Stimulated activated CD4-positive, alpha-beta T cell treated with anti-CD3 and anti-CD28 coated beads, Interleukin-4, amount 100 ng/mL, for 1 hour (primary cell): ENCODE results near the gene CATSPER3.

ENCODE experiments used
- DNase-seq: peaks from one replicate; pipeline ENCODE4 v3.0.0-alpha.2; 2020

The CATSPER3 gene

DNA sequence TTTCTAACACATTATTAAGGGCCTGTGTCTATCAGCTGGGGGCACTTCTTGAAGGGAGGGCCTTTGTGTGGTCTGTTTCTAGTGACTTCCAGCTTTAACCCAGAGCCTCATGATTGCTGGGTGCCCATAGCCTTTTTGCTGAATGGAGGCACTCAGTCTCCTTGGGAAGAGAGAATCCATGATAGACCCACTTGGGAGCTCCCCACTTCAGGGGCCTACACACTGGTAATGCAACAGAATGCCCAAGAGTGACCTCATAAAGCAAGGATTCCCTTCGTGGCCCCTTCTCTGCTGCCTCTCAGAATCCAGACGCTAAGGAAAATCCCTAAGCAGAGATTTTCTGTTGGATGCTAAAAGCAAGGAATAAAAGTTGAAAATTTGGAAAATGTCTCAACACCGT lies at the start of gene CATSPER3:
CATSPER3 (plus strand) TSS at position 301 of the 400 bp plus-strand sequence; CDS start at position 386, 85 bp downstream.
- DNase-seq, result no peak

DNA sequence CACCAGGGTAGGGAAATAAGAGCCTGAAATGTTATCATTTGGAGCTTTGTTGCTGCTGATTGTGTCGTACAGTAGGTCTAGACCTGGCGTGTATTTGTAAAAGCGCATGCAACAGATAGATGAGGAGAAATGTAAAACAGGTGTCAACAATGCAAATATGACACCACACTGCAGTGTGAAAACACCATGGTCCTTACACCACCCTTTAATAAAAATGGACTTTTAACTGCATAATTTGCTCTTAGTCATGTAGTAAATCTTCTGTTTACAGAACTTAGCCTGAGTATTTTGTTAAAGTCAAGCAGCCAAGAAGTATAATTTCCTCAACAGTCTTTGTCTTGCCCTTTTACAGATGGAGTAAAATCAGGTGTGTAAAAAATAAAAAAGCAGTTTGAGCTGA lies 48.8 kb upstream of the CATSPER3 start:
- no peak for DNase-seq

DNA sequence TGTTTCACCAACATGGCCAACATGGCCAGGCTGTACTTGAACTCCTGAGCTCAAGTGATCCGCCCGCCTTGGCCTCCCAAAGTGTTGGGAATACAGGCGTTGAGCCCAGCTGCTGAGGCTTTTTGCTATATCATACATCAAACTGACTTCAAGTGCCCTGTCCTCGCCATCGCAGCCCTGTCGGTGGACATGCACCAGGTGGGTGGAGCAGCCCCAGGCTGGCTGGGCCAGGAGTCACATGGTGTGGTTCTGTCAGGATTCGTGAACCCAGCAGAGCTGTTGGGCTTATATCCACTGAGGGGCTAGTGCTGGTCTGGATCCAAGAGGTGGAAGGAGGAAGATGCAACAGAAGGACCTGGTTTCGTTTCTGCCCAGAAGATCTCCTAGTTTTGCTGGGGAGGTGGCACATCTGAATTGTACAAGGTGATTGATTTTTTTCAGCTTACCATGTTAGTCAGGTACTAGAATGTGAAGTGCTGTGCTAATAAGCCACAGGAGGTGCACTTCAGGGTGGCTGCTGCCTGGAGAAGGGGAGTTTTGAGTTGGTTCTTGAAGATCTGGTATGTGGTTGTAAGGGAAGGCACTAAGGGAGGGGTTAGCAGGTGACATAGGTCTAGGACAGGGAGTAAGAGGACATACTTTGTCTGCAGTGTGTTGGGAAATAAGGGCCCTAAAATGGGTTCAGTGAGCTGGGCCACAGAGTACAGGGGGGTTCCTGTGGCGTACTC lies 46.7 kb upstream of the CATSPER3 start:
- no peak for DNase-seq

DNA sequence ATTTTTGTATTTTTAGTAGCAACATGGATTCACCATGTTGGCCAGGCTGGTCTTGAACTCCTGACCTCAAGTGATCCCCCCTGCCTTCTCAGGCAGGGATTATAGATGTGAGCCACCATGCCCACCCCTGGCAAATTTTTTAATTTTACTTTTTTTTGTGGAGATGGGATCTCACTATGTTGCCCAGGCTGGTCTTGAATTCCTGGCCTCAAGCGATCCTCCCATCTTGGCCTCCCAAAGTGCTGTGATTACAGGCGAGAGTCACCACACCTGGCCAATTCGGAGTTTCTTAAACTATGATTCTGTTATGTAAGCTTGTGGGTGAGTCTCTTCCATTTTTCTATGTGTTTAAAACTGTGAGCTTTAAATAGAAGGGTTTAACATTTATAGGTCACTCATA lies 35.2 kb upstream of the CATSPER3 start:
- no peak for DNase-seq

DNA sequence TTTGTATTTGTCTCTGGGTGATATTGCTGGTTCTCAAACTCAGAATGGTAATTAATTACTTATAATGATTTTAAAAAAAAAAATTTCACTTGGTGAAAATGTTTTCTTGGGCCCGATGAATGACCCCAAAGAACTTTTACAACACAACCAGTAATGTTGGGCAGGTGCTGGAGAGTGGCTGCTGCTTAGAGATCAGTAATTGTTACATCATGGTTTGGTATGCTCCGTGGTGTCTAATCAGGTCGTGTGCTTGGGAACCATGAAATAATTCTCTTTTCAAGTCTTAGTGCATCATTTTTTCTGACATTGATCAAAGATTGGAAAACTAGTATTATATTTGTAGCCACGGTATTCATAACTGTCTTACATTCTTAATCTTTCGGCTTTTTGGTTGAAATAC lies 33.5 kb upstream of the CATSPER3 start:
- DNase-seq, result no peak

DNA sequence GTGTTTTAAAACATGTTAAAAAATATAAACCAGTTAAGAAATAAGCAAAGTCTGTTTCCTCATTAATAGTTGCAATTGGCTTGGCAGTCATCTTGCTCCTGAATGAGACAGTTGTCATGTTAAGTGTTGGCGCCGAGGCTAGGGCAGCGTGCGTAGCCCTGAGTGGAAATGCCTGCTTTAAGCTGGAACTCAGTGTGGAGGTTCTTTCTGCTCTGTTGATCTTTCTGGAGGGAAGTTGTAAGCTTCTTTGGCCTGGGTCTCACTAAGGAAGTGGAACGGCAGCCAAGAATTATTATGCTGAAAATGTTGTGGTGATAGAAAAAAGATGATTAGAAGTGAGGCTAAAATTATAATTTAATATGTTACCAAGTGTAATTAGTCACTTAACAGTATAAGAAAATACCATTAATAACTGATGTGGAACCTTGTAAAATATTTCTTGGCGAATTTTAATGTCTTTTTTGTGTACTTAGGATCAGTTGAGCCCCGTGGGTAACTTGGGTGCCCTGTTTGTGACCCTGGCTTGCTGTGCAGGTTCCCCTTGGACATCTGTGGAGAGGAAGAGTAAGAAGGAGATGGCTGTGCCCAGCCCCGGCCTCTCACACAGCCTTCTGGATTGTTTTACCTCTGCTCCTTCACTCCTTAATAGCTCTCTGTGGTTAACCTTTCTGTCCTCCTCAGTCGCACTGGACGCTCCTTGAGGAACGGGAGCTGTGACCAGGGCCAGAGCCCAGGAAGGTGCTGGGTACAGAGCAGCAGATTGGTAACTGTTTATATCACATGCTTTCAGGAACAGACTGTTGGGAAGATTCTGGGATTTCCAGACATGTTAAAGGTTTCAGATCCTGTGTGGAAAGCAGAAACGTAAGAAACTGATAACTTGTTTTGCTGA lies 31.8 kb upstream of the CATSPER3 start:
- no peak for DNase-seq

DNA sequence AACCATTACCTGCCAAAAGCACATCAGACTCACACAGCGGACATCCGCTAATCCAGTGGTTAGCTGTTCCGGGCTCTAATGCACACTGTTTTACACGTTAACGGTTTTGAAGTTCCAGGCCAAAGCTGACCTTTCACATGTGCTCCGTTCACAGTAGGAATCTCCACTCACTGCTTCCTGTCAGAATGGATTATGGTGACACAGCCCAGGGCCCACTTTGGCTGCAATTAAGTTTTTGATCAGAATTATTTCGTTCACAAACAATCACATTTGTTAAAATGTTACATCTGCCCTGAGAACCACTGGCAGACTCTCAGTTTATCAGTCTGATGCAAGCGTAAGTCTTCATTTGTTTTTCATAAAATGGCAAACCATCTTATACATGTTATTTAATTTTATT lies 30.2 kb upstream of the CATSPER3 start:
- DNase-seq, result no peak

DNA sequence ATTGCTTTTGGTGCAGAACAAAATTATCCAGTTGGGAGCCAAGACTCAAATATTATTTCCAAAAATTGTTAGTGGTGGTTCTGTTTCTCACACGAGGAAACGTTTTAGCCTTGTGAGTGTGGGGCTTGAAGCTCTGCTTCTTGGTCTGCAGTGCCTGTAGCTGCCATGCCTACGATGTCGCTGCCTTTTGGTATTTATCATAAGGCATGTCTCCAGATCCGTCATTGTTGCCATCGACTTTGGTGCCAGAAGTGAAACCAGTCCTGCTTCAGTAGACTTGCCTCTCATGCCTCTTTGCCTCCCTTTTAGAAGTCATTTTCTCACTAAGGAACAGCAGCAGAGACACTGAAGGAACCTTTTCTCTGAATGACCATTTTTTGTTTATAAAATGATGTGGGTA lies 29.7 kb upstream of the CATSPER3 start:
- no peak for DNase-seq

DNA sequence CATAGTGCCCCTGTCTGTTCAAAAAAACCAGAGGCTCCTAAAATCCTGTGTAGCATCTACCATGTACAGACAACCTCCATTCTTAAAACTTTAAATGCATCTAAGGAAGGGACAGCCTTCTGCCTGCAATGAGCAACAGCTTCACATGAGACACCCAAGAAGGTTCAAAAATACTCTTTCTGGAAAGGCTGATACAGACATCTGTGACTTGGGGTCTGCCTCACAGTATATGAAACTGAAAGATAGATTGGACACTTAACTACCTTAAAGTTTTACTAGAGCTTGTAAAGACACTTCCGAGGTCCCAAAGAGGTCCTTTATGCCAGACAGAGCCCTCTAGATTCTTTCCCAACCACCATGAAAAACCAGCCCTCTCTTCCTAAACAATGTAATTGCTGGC lies 28.2 kb upstream of the CATSPER3 start:
- no peak for DNase-seq

DNA sequence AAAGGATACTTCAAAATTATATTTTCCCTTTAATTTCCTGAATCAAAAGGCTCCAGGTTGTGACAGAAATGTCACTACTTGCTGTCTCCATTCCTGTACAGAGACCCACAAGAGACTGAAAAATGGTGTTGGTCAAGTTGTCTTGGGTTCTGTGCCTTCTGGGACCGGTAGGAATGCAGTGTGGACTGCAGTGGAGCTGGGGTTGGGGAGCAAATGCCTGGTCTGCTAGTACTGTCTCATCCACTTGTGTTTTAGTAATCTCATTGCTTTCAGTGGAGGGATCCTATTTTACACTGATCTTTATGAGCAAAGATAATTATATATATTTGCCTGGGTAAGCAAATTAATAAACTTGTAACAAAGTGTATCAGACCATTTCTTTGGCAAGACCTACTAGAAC lies 24.2 kb upstream of the CATSPER3 start:
- DNase-seq, result no peak

DNA sequence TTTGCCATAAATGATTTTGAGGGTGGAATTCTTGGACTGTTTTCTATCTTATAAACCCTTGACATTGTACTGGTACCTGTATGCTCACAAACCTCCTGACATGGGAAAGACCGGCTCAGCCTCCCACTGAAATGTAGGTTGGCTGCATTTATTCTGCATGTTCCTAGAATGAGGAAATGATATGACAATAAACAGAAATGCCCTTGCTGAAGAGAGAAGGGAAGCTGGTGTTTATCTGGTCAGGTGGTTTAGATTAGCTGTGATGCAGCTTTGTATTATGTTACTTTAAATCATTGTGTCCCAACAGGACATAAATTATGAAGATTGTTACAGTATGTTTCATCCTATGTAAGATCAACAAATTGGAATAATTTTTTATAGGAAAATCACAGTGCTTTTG lies 23.1 kb upstream of the CATSPER3 start:
- DNase-seq, result no peak

DNA sequence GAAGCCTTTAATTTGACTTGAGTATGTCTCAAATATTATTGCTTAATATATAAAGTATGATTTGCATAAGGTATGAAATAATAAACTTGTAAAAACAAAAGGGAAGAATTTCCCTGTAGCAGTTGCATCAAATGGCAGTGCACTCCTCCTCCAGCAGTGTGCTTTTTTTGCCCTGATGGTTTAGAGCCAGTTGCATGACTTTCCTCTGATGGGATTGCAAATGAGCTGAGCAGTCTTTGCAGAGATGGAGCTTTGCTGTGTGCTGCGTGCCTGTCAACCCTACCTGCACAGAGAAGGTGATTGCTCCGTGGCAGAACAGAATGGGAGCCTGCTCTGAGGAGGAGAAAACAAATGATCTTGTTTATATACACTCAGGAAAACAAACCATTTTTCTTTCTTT lies 22.7 kb upstream of the CATSPER3 start:
- DNase-seq, result no peak

DNA sequence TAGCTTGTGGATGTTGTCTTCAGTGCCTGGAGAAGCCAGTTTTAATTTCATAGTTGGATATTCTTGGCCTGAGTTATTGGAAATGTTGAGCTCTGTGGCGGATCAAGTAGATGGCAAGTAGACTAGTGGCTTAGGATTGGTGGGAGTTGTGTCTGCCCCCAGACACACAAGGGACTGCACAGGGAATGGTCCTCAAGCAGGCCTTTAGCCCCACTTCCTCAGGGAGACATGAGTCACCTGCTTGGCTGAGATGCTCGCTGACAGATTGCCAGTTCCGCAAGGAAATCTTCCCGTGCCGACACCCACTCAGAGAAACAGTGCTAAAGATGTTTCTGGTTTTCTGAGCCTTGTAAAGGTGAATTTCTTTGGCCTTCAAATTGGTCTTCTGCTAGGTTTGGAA lies 18.8 kb upstream of the CATSPER3 start:
- no peak for DNase-seq

DNA sequence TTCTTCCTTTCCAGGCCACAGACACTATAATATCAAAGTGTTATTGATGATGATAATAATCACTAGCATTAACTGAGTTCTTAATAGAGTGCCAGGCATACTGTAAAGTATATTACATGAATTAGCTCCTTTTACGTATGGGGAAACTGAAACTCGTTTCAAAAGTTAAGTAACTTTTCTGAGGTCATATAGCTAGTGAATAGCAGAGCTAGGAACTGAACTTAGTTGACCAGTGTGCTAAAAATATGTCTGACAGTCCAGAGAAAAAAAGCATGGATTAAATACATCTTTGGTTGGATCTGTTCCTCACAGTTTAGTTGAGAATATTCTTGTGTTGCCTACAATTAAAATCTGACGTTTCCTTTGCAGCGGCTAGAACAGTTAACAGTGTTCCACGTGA lies 18.4 kb upstream of the CATSPER3 start:
- DNase-seq, result no peak

DNA sequence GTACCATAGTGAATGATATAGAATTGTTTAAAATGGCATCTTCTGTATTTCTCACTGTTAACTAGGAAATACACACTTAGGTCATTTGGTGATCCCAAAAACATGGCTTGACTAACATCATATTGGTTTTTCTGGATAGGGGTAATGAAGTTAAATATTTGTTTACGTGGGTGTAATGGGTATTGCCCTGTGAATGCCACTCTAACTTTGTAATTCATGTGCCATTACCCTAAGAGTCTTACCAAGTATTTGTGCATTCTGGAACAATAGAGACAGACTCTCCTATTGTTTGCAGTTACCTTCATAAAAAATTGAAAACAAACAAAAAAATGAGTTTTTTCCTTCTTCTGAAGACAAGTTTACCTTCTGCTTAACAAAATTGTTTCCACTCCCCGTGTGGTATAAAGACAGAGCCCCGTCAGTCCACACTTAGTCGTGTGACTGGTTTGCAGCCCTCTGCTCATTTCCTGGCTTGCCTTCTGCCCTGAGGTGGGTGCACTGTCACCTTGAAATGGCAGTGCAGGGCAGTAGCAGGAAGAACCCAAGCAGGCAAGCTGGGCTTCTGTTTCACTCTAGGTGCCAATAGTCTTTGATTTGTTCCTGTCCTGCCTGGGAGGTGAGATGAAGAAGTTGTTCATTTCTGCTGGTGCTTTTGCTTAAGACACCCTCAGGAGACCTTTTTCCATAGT lies 9.6 kb upstream of the CATSPER3 start:
- no peak for DNase-seq

DNA sequence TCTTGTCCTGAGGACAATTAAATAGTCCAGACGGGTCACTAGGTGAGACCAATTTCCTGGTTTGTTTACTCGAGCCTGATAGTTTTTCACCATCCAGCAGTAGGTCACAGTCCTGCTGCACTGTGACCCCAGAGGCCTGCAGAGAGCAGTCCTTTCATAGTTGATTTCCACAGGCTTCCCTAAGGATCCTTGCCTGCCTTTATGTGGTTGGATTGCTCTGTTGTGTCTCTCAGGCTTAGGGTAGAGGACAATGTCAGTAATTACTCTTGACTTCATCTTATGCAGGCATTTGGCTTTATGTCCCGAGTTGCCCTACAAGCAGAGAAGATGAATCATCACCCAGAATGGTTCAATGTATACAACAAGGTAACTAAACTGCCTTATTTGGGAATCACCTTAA lies 9.0 kb upstream of the CATSPER3 start:
- DNase-seq, result no peak

DNA sequence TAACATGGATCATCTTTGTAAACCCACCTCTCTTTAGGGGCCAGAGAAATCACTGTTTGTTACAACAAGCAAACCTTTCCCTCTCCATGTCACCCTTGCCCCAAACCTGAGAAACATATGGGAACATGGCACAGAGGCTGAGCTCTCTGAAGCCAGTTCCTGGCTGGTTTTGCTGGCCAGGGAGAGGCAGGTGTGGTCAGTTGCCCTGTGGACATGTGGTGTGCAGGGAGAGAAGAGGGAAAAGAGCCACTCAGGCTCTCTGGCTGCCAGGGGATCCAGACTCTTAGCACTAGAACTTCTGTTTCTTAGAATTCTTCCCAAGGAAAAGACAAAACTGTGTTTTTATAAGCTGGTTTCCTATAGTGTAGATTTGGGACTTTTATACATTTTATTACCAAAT lies 4.6 kb upstream of the CATSPER3 start:
- DNase-seq, result no peak

DNA sequence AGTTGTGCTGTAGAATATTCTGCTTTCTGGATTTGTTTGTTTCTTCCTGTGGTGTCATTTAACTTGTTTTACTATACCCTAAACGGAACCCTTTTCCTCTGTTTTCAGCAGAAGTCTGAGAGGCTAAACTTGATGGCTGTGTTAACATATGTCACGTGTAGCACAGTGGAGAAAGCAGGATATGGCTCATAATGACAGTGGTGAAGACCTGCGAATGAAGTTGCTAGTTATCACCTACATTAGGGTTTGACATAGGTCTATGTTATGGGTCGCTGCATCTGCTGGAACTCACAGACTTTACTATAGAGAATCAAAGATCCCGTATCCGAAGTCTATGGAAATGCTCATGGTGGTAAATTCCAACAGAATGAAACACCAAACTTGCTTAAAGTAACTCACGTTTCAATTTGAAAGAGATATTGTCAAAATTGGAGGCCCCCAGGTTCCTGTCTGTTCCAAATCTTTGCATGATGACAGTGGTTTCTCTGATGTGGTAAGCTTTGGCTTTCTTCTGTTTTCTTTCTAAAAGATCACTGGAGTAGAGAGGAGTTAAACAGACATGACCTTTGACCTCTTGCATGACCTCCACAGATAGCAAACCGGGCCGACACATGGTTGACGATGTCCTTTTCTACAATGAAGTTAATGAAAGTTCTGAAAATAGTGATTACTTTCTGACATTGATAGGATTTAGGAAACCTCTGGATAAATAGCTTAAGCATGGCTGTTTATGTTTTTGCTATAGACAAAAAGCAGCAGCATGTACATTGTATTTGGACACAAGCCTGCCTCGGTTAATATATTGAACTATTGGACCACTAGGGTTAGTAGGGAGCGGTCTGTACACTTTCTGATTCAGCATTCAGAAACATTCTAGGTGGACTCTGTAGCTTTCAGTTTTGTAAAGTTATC lies 3.1 kb upstream of the CATSPER3 start:
- DNase-seq, result no peak

DNA sequence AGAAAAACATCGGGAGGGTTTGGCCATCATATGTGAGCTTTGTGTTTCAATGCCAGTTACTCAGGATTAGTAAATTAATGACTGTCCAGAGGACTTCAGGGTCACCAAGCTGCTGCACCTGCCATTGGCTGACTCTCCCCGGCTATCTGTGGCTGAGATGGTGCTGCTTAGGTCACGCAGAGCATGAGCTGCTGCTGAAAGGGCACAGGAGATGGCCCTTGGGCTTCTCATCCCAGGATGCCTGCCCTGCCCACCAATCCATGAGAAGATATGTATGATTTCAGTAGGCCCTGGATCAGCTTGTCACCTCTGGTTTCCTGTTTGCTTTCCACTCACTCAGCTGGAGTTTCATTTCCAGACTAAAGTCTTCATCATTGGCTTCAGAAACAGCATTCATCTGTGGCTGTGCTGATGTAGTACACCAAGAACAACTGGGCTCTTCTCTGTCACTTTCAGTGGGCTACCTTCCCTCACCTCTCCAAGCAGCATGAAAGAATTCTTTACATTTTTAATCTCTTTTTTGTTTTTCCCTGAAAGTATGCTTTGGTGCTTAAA lies 2.4 kb upstream of the CATSPER3 start:
- no peak for DNase-seq

DNA sequence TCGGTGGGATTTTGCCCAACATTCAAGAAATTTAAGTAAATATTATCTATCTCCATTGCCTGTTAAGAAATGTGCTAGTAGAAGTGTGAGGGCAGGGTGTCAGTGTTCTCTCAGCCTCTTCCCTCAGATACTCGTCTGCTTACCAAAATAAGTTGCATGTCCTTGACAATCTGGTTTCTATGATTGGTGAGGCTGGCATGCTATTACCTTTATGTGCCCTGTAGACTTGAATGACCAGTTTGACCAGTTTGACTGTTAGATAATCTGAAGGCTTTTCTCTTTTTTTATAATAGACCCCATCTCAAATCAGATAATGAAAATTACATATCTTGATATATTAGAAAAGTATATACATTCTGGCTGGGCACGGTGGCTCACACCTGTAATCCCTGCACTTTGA lies 348 bp downstream of the CATSPER3 start:
- DNase-seq, result no peak

DNA sequence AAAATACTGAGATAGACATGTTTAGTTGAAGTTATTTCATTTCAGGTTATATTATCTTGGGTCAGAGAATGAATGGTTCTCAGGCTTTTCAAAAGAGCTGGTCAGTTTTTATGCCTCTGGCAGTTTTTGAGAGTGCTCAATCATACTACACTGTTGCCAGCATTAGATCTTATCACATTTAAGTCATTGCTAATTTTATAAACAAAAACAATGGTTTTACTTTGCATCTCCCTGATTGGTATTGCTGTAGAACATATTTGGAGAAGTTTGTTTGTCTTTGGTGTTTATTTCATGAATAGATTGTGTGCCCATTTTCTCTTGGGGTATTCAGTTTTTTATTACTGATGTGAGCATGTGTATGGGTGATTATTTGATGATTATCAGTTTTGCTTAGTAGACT lies 1.5 kb downstream of the CATSPER3 start:
- DNase-seq, result no peak

DNA sequence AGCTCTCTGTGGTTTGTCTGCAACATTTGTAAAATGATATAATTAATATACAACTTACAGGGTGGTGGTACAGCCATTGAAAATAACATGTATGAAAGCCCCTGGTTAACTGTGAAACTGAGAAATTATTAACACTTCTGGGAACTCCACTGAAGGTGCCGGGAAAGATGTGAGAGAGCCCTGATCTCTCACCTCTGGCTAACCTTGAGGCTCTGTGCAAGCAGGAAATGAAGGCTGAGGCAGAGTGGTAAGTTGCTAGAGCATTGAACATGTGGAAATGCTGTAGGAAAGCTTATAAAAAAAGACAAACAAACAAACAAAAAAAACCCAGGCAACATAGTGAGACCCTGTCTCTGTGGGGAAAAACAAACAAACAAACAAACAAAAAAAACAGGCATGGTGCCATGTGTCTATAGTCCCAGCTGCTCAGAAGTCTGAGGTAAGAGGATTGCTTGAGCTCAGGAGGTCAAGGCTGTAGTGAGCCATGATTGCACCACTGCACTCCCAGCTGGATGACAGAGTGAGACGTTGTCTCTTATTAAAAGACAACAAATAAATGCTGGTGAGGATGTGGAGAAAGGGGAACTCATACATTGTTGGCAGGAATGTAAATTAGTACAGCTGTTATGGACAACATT lies 7.5 kb downstream of the CATSPER3 start:
- no peak for DNase-seq
